SW 1271 (cell line): Measurements from ENCODE around the gene CXXC5.
A peak's percentile ranks its signal among the peaks of the same experiment; 100 is the strongest.

Source experiments
- DNase-seq, 2 experiments: peaks; one replicate each; lab custom pipeline; 2025; lab: John Stamatoyannopoulos, UW

CXXC5 gene

DNA sequence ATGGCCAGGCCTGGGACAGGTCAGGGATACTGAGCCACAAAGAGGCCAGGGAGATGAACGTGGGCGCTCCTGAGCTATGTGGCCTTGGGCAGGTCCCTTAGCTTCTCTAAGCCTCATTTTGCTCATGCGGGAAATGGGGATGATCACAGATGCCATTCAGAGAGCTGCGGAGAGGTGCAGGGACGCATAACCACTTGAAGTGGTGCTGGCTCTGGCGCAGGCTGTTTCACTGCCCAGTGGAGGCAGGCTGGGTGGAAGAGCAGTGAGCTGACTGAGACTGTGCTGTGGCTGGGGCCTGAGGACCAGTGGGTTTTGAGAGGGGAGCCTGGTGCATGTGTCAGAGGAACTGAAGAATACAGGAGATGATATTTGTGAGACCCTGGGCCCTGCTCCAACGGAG, 18.4 kb downstream of the CXXC5 start:
- DNase-seq: no peak

GRCh38 chr5:139667001-139667729, 19.0 kb downstream of the CXXC5 start:
- no peak for DNase-seq

DNA sequence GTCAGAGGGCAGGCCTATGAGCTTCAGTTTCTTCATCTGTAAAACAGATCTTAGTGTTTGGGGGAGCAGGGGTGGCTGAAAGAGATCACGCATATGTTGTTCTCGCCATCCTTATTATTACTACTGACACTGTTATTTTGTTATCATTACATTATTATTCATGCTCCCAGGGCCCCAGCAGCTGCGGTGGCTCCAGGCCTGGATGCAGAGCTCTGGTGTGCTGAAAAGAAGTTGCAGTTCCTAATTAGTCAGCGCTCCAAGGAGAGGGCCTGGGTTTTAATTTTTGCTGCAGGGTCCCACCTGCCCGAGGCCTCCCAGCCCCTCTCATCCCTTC, 19.5 kb downstream of the CXXC5 start:
- DNase-seq: no peak

GRCh38 chr5:139668064-139668880, 20.1 kb downstream of the CXXC5 start:
- DNase-seq: no peak

DNA sequence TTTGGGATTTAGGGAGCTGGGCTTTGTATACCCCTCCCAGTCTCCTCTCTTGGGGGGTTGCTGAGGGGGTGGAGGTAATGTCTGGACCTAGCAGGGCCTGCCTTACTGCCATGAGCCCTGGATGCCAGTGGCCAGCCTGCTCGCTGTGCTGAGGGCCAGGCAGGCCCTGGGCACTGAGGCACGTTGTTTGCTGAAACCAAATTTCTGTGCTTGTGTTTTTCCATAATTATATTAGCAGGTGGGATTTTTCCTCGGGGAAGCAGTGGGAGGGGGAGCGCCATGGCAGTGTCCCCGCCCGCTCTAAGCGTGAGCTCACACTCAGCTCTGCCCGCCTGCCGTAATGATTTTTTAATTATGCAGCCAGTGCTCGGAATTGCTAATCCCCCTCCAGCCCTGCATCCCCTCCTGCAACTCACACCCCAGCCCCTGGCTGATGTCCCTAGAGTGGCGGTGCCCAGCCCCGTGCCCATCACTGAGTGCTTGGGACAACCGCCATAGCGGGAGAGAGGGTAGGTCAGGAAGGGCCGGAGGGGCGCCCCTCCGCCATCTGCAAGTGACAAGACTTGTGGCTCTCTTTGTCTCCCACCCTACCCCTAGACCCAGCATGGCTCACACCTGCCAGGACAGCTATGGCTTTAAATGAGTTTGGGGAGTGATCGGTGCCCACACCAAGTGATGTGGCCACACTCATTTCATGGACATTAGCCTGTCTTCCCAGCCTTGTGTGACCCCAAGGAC, 20.9 kb downstream of the CXXC5 start:
- no peak for DNase-seq

GRCh38 chr5:139669662-139670368, 21.7 kb downstream of the CXXC5 start:
- DNase-seq: no peak

- peak in 1 of 2 experiments; percentile 20 for DNase-seq
Measured at GRCh38 chr5:139670369-139671095, 22.4 kb downstream of the CXXC5 start.

- no peak for DNase-seq
Measured at GRCh38 chr5:139671096-139671841, 23.1 kb downstream of the CXXC5 start.

DNA sequence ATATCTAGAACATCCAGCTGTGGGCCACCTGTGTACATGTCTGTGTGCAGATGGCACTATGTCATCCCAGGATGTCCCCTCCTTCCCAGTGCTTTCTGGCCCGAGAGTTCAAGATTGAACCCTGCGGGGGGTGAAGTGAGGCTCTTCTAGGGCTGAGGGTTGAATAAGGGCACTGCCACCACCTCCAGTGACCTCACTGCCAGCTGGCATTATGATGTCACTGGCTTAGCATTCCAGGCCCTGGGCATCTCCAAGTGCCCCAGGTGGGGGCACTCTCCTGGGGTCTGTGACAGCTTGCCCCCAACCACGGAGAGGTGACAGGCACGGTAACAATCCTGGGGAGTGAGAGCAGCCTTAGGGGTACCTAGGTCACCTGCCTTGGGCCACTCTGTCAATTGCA, 27.1 kb downstream of the CXXC5 start:
- no peak for DNase-seq

GRCh38 chr5:139675825-139676224, 27.7 kb downstream of the CXXC5 start:
- no peak for DNase-seq

GRCh38 chr5:139676406-139676805, 28.3 kb downstream of the CXXC5 start:
- no peak for DNase-seq

DNA sequence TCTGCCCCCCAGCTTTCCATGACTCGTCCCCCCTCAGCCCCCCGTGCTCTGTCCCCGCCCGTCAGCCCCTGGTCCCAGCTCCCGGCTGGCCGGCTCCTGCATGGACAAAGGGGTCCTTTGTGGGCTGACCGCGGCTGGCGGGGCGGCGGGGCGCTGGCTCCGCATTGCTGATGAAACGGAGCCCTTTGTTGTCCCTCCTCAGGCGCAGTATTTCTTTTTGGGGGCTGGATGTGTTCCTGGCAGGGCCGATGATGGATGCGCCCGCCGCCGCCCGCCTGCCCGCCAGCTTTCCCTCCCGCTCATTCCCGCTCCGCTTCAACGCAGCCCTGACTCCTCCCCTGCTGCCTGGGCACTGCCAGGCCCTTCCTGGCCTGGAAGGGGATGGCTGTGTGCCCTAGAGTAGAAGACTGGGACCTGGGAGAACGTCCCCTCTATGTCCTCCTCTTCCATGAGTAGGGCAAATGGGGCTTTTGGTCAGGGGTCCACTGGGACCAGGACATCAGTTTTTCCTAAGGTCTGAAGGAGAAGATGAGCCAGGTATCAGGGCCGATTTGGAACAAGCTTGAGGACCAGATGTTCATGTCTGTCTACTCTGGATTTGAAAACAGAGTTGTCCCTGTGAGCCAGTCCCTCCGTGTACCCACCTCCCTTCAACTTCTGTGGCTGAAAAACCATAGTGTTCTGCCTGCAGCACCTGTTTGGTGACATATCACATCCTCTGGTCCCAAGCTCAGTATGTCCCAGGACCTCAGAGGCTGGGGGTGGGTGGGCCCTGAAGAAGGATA, 29.0 kb downstream of the CXXC5 start:
- no peak for DNase-seq

GRCh38 chr5:139677736-139678613, 29.8 kb downstream of the CXXC5 start:
- DNase-seq: no peak

DNA sequence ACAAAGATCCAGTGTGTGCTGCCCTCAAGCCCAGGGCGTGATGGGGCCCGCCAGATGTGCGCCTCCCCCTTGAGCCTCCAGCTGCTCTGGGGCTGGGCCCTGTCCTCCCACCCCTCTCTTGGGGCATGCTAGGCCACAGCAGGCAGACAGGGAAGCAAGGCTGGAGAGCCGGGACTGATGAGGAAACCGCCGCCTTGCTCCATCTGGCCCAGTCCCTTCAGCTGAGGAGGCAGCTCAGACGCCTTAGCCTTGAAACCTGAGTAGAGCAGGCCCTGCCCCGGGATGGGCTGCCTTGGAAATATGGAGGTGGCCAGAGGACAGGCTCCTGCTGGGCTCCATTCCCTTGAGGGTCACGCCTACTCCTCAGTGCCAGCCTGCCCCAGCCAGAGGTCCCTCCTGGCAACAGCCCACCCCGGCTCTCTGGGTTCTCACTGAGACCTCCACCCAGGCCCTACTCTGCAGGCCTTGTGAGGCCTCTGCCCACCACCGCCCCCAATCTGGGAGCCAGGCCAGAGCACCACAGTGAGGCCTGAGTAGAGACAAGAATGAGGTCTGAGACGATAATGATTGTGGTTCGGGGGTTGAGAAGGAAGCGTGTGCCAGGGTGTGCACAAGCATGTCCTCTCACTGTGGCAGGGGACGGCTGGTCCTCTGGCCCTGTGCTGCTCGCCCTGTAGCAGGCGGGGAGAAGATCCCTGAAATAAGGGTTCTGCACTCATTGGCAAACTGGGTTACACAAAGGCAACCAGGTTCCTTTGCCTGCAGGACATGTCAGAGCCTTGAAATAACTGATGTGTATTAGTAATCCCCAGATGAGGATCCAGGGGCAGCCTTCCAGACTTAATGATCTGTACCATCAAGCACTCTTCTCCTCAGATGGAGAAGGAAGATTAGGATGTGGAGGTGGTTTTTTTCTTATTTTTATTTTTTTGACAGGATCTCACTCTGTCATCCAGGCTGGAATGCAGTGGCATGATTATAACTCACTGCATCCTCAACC, 30.9 kb downstream of the CXXC5 start:
- no peak for DNase-seq

- no peak for DNase-seq
Measured at GRCh38 chr5:139680368-139681111, 32.4 kb downstream of the CXXC5 start.

DNA sequence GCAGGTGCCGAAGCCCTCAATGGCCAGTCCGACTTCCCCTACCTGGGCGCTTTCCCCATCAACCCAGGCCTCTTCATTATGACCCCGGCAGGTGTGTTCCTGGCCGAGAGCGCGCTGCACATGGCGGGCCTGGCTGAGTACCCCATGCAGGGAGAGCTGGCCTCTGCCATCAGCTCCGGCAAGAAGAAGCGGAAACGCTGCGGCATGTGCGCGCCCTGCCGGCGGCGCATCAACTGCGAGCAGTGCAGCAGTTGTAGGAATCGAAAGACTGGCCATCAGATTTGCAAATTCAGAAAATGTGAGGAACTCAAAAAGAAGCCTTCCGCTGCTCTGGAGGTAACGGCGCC, 32.9 kb downstream of the CXXC5 start:
- DNase-seq: no peak

GRCh38 chr5:139681466-139681865, 33.3 kb downstream of the CXXC5 start:
- no peak for DNase-seq
